Measurements from ENCODE around the gene LRRC7.

The LRRC7 gene

GRCh38 chr1:69567652-69568420, at the start of gene LRRC7:
TSS of gene LRRC7 (plus strand) at chr1:69567922. CDS start at chr1:69568640, 718 bp downstream.
- peak; percentile 0 for DNase-seq (ENCODE audit: low read depth)

- no peak for DNase-seq (ENCODE audit: low read depth)
Measured at GRCh38 chr1:69519006-69519405, 48.7 kb upstream of the LRRC7 start.

GRCh38 chr1:69520326-69520725, 47.4 kb upstream of the LRRC7 start:
- DNase-seq (ENCODE audit: low read depth): no peak

- DNase-seq (ENCODE audit: low read depth): peak; percentile 88
Measured at GRCh38 chr1:69523032-69523431, 44.7 kb upstream of the LRRC7 start.

GRCh38 chr1:69523461-69523860, 44.3 kb upstream of the LRRC7 start:
- DNase-seq (ENCODE audit: low read depth): no peak

- peak; percentile 71 for DNase-seq (ENCODE audit: low read depth)
Measured at GRCh38 chr1:69524015-69524414, 43.7 kb upstream of the LRRC7 start.

GRCh38 chr1:69527273-69527672, 40.4 kb upstream of the LRRC7 start:
- no peak for DNase-seq (ENCODE audit: low read depth)

- no peak for DNase-seq (ENCODE audit: low read depth)
Measured at GRCh38 chr1:69528376-69528775, 39.3 kb upstream of the LRRC7 start.

GRCh38 chr1:69533343-69533742, 34.4 kb upstream of the LRRC7 start:
- no peak for DNase-seq (ENCODE audit: low read depth)

GRCh38 chr1:69534829-69535228, 32.9 kb upstream of the LRRC7 start:
- no peak for DNase-seq (ENCODE audit: low read depth)

GRCh38 chr1:69535490-69535889, 32.2 kb upstream of the LRRC7 start:
- no peak for DNase-seq (ENCODE audit: low read depth)

GRCh38 chr1:69540052-69540451, 27.7 kb upstream of the LRRC7 start:
- no peak for DNase-seq (ENCODE audit: low read depth)

GRCh38 chr1:69551476-69552324, 16.0 kb upstream of the LRRC7 start:
- no peak for DNase-seq (ENCODE audit: low read depth)

GRCh38 chr1:69553726-69554125, 14.0 kb upstream of the LRRC7 start:
- DNase-seq (ENCODE audit: low read depth): no peak

GRCh38 chr1:69568421-69569174, 876 bp downstream of the LRRC7 start:
- DNase-seq (ENCODE audit: low read depth): no peak

GRCh38 chr1:69569175-69569541, 1.4 kb downstream of the LRRC7 start:
- no peak for DNase-seq (ENCODE audit: low read depth)

- DNase-seq (ENCODE audit: low read depth): no peak
Measured at GRCh38 chr1:69569576-69570328, 2.0 kb downstream of the LRRC7 start.

- DNase-seq (ENCODE audit: low read depth): no peak
Measured at GRCh38 chr1:69570356-69570755, 2.6 kb downstream of the LRRC7 start.

GRCh38 chr1:69572921-69573320, 5.2 kb downstream of the LRRC7 start:
- no peak for DNase-seq (ENCODE audit: low read depth)

- no peak for DNase-seq (ENCODE audit: low read depth)
Measured at GRCh38 chr1:69573911-69574310, 6.2 kb downstream of the LRRC7 start.

- DNase-seq (ENCODE audit: low read depth): no peak
Measured at GRCh38 chr1:69585666-69586065, 17.9 kb downstream of the LRRC7 start.

- no peak for DNase-seq (ENCODE audit: low read depth)
Measured at GRCh38 chr1:69587391-69587790, 19.7 kb downstream of the LRRC7 start.

All from EH (cell line).